ENCODE data around the gene RNF113B.

Gene RNF113B

GRCh38 chr13:98129059-98129746 is 47.9 kb downstream of the RNF113B start:
- H3K9ac ChIP-seq = no peak overlapping the region
- H3K36me3 ChIP-seq (ENCODE audit: insufficient read depth) = no peaks in the 10 kb centered on the region
- H3K4me3 ChIP-seq (IDR thresholded peaks at IDR 0.05; ENCODE audit: insufficient read depth, low read depth, low read length) = no peak overlapping the region
- no peak overlapping the region for H3K27ac ChIP-seq
- no peaks in the 10 kb centered on the region for H4K20me1 ChIP-seq (ENCODE audit: insufficient read depth)
- H3K27me3 ChIP-seq (ENCODE audit: insufficient read depth, low read depth) = no peaks in the 10 kb centered on the region
- TF ChIP-seq CTCF (conservative IDR thresholded peaks at IDR 0.05; ENCODE audit: low read depth, low read length) = no peak
- no peak overlapping the region for H2AFZ ChIP-seq (ENCODE audit: low read depth)
- H3K79me2 ChIP-seq (ENCODE audit: insufficient read depth, low read depth) = no peaks in the 10 kb centered on the region
- no peak overlapping the region for H3K4me2 ChIP-seq
- H3K4me1 ChIP-seq (ENCODE audit: low read depth, poor library complexity, severe bottlenecking) = no peaks in the 10 kb centered on the region
